Panc1 (cell line): ENCODE results near the gene CDK13. TPM values are rescaled to one million over a fixed set of nuclear protein-coding genes. Genes with fewer than 3 reads are reported as not detected.

Source experiments
- ATAC-seq: fragments of 200-7000 bp; cut with Tn5 transposase; 2 replicates; pipeline ENCODE4 v1.9.1; 2020; ENCODE audit warnings: mild to moderate bottlenecking, moderate library complexity
- BruUV-seq: library from RNA; stranded (reverse); fragments of 400-500 nt; replicated peaks from 2 replicates; lab custom pipeline; 2021; lab: Mats Ljungman, UMichigan
- CTCF ChIA-PET: fragments of 300-600 bp; sonication (Branson Sonifier 250); formaldehyde crosslinking; loops from one replicate; lab custom pipeline; 2022; ENCODE audit warnings: antibody characterized with exemption; lab: Charles Lee
- POLR2A ChIA-PET: fragments of 300-600 bp; sonication (Branson Sonifier 250); formaldehyde crosslinking; loops from one replicate; lab custom pipeline; 2022; ENCODE audit warnings: antibody characterized with exemption; lab: Charles Lee
- DNase-seq: peaks from one replicate; pipeline ENCODE4 v3.0.0-alpha.2; 2010; ENCODE audit warnings: low read depth, low spot score
- H3K27ac ChIP-seq: 2 replicates; pipeline ENCODE4 v1.5.1; 2011; ENCODE audit warnings: mild to moderate bottlenecking, low read length, inconsistent platforms
- H3K27me3 ChIP-seq: fragments of 200-500 bp; sonication (Bioruptor generic); 2 replicates; pipeline ENCODE4 v1.6.0; 2014; ENCODE audit warnings: low read length, inconsistent platforms; ENCODE audit not compliant: control insufficient read depth, insufficient read depth
- H3K36me3 ChIP-seq: fragments of 200-500 bp; sonication (Bioruptor generic); 2 replicates; pipeline ENCODE4 v1.5.1; 2014; ENCODE audit warnings: inconsistent platforms, mild to moderate bottlenecking, low read length, moderate library complexity; ENCODE audit not compliant: control insufficient read depth, insufficient read depth
- H3K4me1 ChIP-seq: 2 replicates; pipeline ENCODE4 v1.5.1; 2011; ENCODE audit warnings: inconsistent platforms, mild to moderate bottlenecking, low read length, moderate library complexity; ENCODE audit not compliant: control insufficient read depth, insufficient read depth
- H3K4me3 ChIP-seq, 2 experiments: 2 replicates each; pipeline ENCODE4 v1.5.1; 2011 to 2012; ENCODE audit warnings: low read depth in 2 of 2, low read length in 2 of 2, mild to moderate bottlenecking in 2 of 2, inconsistent platforms in 1 of 2, moderate library complexity in 1 of 2
- H3K9me3 ChIP-seq: fragments of 200-500 bp; sonication (Bioruptor generic); 2 replicates; pipeline ENCODE4 v1.5.1; 2014; ENCODE audit warnings: low read depth, mild to moderate bottlenecking, inconsistent platforms, low read length, moderate library complexity; ENCODE audit not compliant: control insufficient read depth, insufficient read depth
- POLR2AphosphoS5 ChIP-seq: IDR thresholded peaks from 2 replicates; pipeline ENCODE4 v1.6.1; 2012; ENCODE audit warnings: mild to moderate bottlenecking, low read depth, low read length, moderate library complexity
- SIN3A ChIP-seq: IDR thresholded peaks from 2 replicates; pipeline ENCODE4 v1.6.1; 2012; ENCODE audit warnings: low read depth, mild to moderate bottlenecking, low read length, moderate library complexity, borderline replicate concordance; ENCODE audit not compliant: insufficient read depth
- TCF7L2 ChIP-seq: IDR thresholded peaks from 2 replicates; pipeline ENCODE4 v1.6.1; 2011; ENCODE audit warnings: mild to moderate bottlenecking, low read depth, low read length, inconsistent platforms
- in situ Hi-C: cut with HindIII; loops from 2 replicates; pipeline ENCODE4 v1.10.0; 2016; ENCODE audit warnings: low sequenced_read_pairs, low pct_unique_long_range_greater_than_20kb
- intact Hi-C: fragments of 100-400 bp; cut with micrococcal nuclease; formaldehyde crosslinking; loops from one replicate; pipeline ENCODE4 v1.10.0; 2022; ENCODE audit not compliant: unreplicated experiment
- total RNA-seq: library from RNA; stranded (reverse); gene quantifications from one replicate; pipeline ENCODE4 v1.2.1, GENCODE V29; 2021; ENCODE audit not compliant: unreplicated experiment
- TF ChIP-seq, protein P1 (sequence below), 2 experiments: IDR thresholded peaks; 2 replicates each; pipeline ENCODE4 v1.6.1; 2011 to 2012; ENCODE audit warnings: low read depth in 2 of 2, control low read depth in 1 of 2, low read length in 1 of 2, mild to moderate bottlenecking in 1 of 2, moderate library complexity in 1 of 2; ENCODE audit not compliant: insufficient read depth in 1 of 2
- TF ChIP-seq, protein P2 (sequence below): fragments of 450-650 bp; IDR thresholded peaks from 2 replicates; pipeline ENCODE4 v1.5.1; 2017; ENCODE audit warnings: mild to moderate bottlenecking

The CDK13 gene
- total RNA-seq, 1 experiment from 2014 or later: 52.0 TPM

DNA sequence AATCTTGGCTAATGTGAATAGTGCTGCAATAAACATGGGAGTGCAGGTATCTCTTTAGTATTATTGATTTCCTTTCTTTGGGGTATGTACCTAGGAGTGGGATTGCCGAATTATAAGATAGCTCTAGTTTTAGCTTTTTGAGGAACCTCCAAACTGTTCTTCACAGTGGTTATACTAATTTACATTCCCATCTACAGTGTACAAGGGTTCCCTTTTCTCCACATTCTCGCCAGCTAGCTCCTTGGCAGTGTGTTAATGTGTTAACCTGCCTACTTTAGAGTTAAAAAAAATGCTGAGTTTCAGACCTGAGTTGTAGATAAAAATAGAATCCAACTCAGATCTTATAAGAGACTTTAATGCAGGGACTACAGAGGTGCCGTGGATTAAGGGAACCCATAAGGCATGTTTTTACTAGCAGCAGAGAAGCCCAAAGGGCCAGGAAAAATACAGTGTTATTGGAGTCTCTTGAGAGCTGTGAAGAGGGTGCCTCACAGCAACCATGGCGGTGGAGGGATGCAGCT, 35.4 kb downstream of the CDK13 start:
- ATAC-seq (no peak), DNase-seq (no peak)
- TF ChIP-seq, protein P1, sequence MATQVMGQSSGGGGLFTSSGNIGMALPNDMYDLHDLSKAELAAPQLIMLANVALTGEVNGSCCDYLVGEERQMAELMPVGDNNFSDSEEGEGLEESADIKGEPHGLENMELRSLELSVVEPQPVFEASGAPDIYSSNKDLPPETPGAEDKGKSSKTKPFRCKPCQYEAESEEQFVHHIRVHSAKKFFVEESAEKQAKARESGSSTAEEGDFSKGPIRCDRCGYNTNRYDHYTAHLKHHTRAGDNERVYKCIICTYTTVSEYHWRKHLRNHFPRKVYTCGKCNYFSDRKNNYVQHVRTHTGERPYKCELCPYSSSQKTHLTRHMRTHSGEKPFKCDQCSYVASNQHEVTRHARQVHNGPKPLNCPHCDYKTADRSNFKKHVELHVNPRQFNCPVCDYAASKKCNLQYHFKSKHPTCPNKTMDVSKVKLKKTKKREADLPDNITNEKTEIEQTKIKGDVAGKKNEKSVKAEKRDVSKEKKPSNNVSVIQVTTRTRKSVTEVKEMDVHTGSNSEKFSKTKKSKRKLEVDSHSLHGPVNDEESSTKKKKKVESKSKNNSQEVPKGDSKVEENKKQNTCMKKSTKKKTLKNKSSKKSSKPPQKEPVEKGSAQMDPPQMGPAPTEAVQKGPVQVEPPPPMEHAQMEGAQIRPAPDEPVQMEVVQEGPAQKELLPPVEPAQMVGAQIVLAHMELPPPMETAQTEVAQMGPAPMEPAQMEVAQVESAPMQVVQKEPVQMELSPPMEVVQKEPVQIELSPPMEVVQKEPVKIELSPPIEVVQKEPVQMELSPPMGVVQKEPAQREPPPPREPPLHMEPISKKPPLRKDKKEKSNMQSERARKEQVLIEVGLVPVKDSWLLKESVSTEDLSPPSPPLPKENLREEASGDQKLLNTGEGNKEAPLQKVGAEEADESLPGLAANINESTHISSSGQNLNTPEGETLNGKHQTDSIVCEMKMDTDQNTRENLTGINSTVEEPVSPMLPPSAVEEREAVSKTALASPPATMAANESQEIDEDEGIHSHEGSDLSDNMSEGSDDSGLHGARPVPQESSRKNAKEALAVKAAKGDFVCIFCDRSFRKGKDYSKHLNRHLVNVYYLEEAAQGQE (IDR thresholded peaks at IDR 0.05; ENCODE audit: insufficient read depth in 1 of 2, low read depth in 2 of 2, low read length in 1 of 2): no peak
- TF ChIP-seq POLR2AphosphoS5 (no peak), TCF7L2 (no peak), SIN3A (no peak)
- TF ChIP-seq, protein P2, sequence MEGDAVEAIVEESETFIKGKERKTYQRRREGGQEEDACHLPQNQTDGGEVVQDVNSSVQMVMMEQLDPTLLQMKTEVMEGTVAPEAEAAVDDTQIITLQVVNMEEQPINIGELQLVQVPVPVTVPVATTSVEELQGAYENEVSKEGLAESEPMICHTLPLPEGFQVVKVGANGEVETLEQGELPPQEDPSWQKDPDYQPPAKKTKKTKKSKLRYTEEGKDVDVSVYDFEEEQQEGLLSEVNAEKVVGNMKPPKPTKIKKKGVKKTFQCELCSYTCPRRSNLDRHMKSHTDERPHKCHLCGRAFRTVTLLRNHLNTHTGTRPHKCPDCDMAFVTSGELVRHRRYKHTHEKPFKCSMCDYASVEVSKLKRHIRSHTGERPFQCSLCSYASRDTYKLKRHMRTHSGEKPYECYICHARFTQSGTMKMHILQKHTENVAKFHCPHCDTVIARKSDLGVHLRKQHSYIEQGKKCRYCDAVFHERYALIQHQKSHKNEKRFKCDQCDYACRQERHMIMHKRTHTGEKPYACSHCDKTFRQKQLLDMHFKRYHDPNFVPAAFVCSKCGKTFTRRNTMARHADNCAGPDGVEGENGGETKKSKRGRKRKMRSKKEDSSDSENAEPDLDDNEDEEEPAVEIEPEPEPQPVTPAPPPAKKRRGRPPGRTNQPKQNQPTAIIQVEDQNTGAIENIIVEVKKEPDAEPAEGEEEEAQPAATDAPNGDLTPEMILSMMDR: no peak
- CTCF ChIA-PET: no interaction called here
- Histone ChIP-seq H3K4me1 (no peaks in the 10 kb centered on the region), H3K27me3 (no peaks in the 10 kb centered on the region), H3K36me3 (peaks cover 9% of the 10 kb centered on the region; the same call in 1 of the 2 replicates), H3K9me3 (no peaks in the 10 kb centered on the region), H3K27ac (no peak overlapping the region), H3K4me3 (no peak overlapping the region)
- in situ Hi-C loops (no loop called here), intact Hi-C loops (no loop called here)
- POLR2A ChIA-PET: no interaction called here
- no TSS peak for BruUV-seq

DNA sequence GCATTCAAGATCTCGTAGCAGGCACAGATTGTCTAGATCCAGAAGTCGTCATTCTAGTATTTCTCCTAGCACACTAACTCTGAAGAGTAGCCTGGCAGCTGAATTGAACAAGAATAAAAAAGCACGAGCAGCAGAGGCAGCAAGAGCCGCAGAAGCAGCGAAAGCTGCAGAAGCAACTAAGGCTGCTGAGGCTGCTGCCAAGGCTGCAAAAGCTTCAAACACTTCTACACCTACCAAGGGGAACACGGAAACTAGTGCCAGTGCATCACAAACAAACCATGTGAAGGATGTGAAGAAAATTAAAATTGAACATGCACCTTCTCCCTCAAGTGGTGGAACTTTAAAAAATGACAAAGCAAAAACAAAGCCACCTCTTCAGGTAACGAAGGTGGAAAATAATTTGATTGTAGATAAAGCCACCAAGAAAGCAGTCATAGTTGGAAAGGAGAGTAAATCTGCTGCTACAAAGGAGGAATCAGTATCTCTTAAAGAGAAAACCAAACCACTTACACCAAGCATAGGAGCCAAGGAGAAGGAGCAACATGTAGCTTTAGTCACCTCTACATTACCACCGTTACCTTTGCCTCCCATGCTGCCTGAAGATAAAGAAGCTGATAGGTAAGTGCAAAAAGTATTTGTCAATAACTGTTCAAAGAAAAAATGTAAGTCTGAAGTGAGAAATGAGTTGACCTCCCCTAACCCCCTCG, 37.7 kb downstream of the CDK13 start:
- H3K36me3 ChIP-seq: peaks cover 9% of the 10 kb centered on the region; the same call in 1 of the 2 replicates
- DNase-seq (no peak), ATAC-seq (no peak)
- in situ Hi-C loops: no loop called here
- no TSS peak for BruUV-seq
- H3K27me3 ChIP-seq: no peaks in the 10 kb centered on the region
- H3K9me3 ChIP-seq: no peaks in the 10 kb centered on the region
- CTCF ChIA-PET: no interaction called here
- H3K4me3 ChIP-seq: no peak overlapping the region
- no peak overlapping the region for H3K27ac ChIP-seq
- no peak for TF ChIP-seq POLR2AphosphoS5
- TF ChIP-seq, protein P2: no peak
- TF ChIP-seq TCF7L2: no peak
- TF ChIP-seq, protein P1 (IDR thresholded peaks at IDR 0.05; ENCODE audit: insufficient read depth in 1 of 2, low read depth in 2 of 2, low read length in 1 of 2): no peak
- no peak for TF ChIP-seq SIN3A
- H3K4me1 ChIP-seq: no peaks in the 10 kb centered on the region
- intact Hi-C loops: no loop called here
- POLR2A ChIA-PET: no interaction called here
